ENCODE results near the gene ACTRT2. TPM values are rescaled to one million over a fixed set of nuclear protein-coding genes. Genes with fewer than 3 reads are reported as not detected.
A peak's percentile ranks its signal among the peaks of the same experiment; 100 is the strongest.

The ACTRT2 gene
- total and polyA plus RNA-seq, 5 donors, result not detected

DNA sequence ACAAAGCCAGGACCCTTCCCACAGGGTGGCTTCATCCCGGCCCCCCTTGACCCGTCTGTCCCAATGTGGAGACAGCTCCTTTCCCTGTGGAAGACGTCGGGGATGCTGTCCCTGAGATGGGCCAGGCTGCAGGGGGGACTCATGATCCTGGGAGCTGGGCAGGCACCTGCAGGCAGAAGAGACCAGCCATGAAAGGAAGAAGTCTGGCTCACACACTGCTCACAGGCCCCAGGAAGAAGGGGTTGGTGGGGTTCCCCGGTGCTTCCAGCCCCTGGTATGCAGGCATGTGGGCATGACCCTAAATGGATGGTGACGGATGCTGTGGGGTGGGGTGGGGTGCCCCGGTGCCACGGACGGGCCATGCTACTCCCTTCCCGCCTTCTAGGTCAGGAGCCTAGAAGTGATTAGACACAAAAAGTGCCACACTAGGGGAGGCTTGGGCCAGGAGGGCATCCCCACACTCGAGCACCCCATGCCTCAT lies 8.3 kb downstream of the ACTRT2 start:
- H3K4me3 ChIP-seq (ENCODE audit: low read length), result no peak overlapping the region
- WGBS, result 82% methylated on average over 11 of the region's 11 CpGs
- H3K9me3 ChIP-seq (ENCODE audit: control insufficient read depth, low read length), result no peaks in the 10 kb centered on the region
- H3K4me1 ChIP-seq (ENCODE audit: control insufficient read depth, insufficient read depth, low read length), result no peaks in the 10 kb centered on the region
- H3K27me3 ChIP-seq (ENCODE audit: control insufficient read depth, insufficient read depth), result no peaks in the 10 kb centered on the region
- ATAC-seq (no peak), DNase-seq (peak in 1 of 3 donors; percentile 5)
- H3K27ac ChIP-seq (ENCODE audit: low read length), result no peak overlapping the region
- intact Hi-C loops (cut with DNase I), result no loop called here

DNA sequence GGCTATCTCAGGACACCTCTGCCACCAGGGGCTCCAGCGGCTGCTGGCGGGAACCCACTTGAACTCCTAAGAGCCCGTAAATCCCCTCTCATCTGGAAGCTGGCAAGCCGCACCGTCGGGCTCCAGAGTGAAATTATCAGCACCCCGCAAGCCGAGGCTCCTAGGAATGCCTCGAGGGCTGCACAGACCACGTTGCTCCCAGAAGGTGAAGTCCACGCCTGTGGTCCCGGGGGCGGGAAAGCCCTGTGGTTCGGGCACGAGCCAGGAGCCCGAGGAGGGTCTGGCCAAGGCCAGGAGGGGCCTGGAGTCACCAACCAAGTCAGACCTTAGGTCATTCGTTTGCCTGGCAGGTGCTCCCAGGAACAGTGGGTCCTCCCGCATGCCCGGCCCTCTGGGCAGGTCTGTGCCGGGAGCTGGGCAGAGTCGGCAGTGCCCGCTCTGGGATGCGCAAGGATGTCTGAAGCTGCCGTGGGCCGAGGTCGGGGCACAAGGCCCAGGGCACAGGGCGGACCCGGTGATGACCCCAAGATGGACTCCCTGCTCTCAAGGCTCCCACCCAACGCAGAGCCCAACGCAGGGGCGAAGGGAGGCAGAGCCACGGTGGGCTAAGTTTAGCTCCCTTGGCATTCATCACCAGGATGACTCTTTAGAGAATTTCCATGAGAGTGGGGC lies 8.9 kb downstream of the ACTRT2 start:
- WGBS, result 87% methylated on average over 32 of the region's 32 CpGs
- no peak overlapping the region for H3K4me3 ChIP-seq (ENCODE audit: low read length)
- no peaks in the 10 kb centered on the region for H3K27me3 ChIP-seq (ENCODE audit: control insufficient read depth, insufficient read depth)
- no peaks in the 10 kb centered on the region for H3K9me3 ChIP-seq (ENCODE audit: control insufficient read depth, low read length)
- intact Hi-C loops (cut with DNase I), result no loop called here
- peak in 2 of 3 donors; percentile 9 to 31 for DNase-seq
- H3K4me1 ChIP-seq (ENCODE audit: control insufficient read depth, insufficient read depth, low read length), result no peaks in the 10 kb centered on the region
- no peak overlapping the region for H3K27ac ChIP-seq (ENCODE audit: low read length)
- no peak for ATAC-seq

DNA sequence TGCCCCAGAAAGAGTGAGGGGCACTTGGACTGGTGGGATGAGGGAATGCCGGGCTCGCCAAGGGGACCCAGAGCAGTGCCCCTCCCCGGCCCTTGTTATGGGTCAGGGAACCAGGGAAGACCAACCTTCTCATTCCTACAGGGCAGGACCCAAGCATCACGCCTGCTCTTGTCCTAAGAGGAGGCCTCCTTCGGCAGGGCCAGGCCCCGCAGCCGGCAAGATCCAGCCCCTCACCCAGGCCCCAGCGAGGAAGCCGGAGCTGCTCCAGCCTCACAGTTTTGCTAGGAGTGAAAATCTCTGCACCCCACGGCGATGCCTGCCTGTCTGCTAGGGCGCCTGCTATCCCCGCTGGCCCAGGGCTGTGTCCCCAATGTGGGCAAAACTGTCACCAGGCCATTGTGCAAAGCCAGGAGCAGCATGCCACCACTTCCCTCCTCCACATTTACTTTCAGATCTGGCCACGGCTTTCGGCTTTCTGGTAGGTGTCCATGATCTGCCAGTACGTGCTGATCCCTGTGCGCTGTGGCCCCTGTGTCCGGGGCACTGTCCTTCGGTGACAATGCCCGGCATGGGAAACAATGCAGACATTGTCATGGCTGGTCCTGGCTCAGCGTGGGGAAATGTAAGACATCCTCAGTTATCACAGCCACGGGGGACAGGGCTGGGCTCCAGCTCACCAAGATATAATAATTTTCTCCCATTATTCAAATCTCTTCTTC lies 9.6 kb downstream of the ACTRT2 start:
- peak in 1 of 3 donors; percentile 6 for DNase-seq
- H3K9me3 ChIP-seq (ENCODE audit: control insufficient read depth, low read length), result no peaks in the 10 kb centered on the region
- intact Hi-C loops (cut with DNase I), result no loop called here
- 77% methylated on average over 22 of the region's 22 CpGs for WGBS
- no peak overlapping the region for H3K27ac ChIP-seq (ENCODE audit: low read length)
- H3K4me3 ChIP-seq (ENCODE audit: low read length), result no peak overlapping the region
- no peak for ATAC-seq
- H3K4me1 ChIP-seq (ENCODE audit: control insufficient read depth, insufficient read depth, low read length), result no peaks in the 10 kb centered on the region
- H3K27me3 ChIP-seq (ENCODE audit: control insufficient read depth, insufficient read depth), result no peaks in the 10 kb centered on the region

DNA sequence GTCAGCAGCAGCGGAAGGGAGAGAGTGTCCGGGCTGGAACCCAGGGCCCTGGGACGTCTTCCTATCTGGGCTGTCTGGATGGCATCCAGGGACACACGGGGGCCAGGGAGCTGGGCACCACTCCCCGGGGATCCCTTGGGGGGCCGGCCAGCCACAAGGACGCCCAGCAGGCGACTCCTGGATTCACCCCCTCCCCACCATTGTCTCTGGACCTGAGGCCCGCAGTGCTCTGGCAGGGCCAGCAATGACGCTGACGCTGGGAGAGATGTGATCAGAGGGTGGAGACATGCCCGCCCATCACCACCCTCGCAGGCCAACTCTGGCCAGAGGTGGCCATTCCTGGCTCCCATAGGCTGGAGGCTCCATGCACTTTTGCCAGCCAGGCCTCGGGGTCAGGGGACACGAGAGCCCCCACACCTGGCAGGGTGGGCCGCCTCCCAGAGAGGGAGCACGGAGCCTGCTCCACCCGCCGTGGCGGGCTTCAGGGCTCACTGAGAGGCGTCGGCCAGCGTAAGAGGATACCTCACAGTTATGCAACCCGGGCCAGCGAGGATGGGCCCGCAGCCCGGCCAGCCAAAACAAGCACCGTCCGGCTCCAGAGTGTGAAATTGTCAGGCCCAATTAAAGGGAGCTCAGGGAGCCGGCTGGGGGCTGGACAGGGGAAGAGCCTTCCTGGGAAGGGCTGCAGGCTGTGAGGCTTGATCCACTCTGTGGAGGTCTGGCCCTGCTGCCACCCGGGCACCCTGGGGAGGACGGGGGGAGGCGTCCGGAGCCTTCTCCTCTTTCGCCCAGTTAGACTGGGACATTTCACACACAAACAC lies 10.3 kb downstream of the ACTRT2 start:
- Histone ChIP-seq H3K27ac (ENCODE audit: low read length) (no peak overlapping the region), H3K27me3 (ENCODE audit: control insufficient read depth, insufficient read depth) (no peaks in the 10 kb centered on the region), H3K9me3 (ENCODE audit: control insufficient read depth, low read length) (no peaks in the 10 kb centered on the region), H3K4me3 (ENCODE audit: low read length) (no peak overlapping the region), H3K4me1 (ENCODE audit: control insufficient read depth, insufficient read depth, low read length) (no peaks in the 10 kb centered on the region)
- 66% methylated on average over 35 of the region's 35 CpGs for WGBS
- ATAC-seq (peak in 1 of 2 donors; percentile 7), DNase-seq (peak in 2 of 3 donors; percentile 43 to 58)
- intact Hi-C loops (cut with DNase I), result no loop called here

DNA sequence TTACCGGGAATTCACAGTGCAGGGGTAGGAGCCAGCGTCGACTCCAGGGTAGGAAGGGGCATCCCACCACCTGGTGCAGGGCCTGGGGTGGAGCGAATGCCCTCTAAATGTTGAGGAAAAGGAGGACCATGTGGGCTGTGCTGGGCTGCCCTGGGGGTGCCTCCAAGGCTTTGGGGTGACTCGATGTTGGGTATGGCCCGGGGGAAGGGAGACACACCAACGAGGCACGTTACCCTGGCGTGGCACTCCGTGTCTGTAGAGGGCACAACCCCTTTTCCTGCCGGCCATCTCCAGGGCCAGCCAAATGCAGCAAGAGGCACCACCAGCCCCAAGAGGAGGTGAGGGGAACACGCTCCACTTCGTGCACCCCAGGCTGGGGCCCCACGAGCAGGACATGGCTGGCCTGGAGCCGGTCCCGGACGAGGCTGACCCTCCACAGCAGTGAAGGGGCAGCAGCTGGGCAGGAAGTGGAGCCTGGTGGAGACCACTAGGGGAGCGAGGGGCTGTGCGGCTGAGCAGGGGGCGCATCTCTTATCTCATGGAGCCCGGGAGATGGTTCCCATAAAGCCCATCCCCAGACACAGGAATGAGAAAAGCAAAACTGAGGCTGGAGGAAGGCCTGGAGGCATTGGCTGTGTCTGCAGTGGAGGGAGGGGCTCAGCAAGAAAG lies 11.2 kb downstream of the ACTRT2 start:
- 85% methylated on average over 21 of the region's 21 CpGs for WGBS
- H3K27me3 ChIP-seq (ENCODE audit: control insufficient read depth, insufficient read depth), result no peaks in the 10 kb centered on the region
- intact Hi-C loops (cut with DNase I), result no loop called here

GRCh38 chr1:3033040-3033789 lies 11.9 kb downstream of the ACTRT2 start:
- H3K9me3 ChIP-seq (ENCODE audit: control insufficient read depth, low read length), result no peaks in the 10 kb centered on the region
- no peaks in the 10 kb centered on the region for H3K4me1 ChIP-seq (ENCODE audit: control insufficient read depth, insufficient read depth, low read length)
- H3K27ac ChIP-seq (ENCODE audit: low read length), result no peak overlapping the region
- DNase-seq (peak in 1 of 3 donors; percentile 29), ATAC-seq (no peak)
- H3K27me3 ChIP-seq (ENCODE audit: control insufficient read depth, insufficient read depth), result no peaks in the 10 kb centered on the region
- intact Hi-C loops (cut with DNase I), result no loop called here
- WGBS, result 85% methylated on average over 25 of the region's 25 CpGs
- no peak overlapping the region for H3K4me3 ChIP-seq (ENCODE audit: low read length)

More for the DNA sequence above, 11.2 kb downstream of the ACTRT2 start:
- Histone ChIP-seq H3K27ac (ENCODE audit: low read length) (no peak overlapping the region), H3K4me1 (ENCODE audit: control insufficient read depth, insufficient read depth, low read length) (no peaks in the 10 kb centered on the region), H3K4me3 (ENCODE audit: low read length) (no peak overlapping the region), H3K9me3 (ENCODE audit: control insufficient read depth, low read length) (no peaks in the 10 kb centered on the region)
- DNase-seq, result peak in 1 of 3 donors; percentile 46
- no peak for ATAC-seq

DNA sequence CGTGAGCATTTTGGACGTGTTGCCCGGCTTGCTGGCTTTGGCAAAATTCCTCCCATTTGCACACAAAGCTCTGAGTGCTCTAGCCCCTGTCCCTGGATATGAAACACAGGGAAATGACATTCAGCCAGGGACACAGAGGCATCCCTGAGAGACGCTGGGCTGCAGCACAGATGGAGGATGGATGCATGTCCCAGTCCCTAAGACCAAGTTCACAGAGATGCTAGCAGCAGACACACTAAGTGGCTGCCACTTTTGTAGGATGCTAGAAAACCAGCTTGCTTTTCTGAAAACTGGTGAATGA lies 12.5 kb downstream of the ACTRT2 start:
- WGBS, result 68% methylated on average over 4 of the region's 4 CpGs
- Histone ChIP-seq H3K27me3 (ENCODE audit: control insufficient read depth, insufficient read depth) (no peaks in the 10 kb centered on the region), H3K9me3 (ENCODE audit: control insufficient read depth, low read length) (no peaks in the 10 kb centered on the region), H3K27ac (ENCODE audit: low read length) (no peak overlapping the region), H3K4me1 (ENCODE audit: control insufficient read depth, insufficient read depth, low read length) (no peaks in the 10 kb centered on the region), H3K4me3 (ENCODE audit: low read length) (no peak overlapping the region)
- intact Hi-C loops (cut with DNase I), result no loop called here
- no peak for DNase-seq
- ATAC-seq, result no peak

DNA sequence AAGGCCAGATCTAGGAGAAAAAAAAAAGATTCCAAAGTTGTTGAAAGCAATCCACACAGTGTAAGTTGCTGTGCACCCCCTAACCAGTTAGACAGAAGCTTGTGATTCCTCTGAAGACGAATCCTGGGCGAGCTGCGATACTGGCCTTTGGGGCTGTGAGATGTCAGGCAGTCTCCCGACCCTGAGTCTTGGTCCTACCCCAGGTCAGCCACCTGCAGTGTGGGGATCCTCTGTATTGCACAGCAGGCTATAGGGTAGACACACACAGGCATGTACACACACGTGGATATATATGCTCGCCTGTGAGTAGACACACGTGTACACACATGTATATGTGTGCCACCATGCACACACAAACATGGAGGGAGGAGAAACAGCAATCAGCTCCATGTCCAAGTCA lies 12.9 kb downstream of the ACTRT2 start:
- H3K4me3 ChIP-seq (ENCODE audit: low read length), result no peak overlapping the region
- intact Hi-C loops (cut with DNase I), result no loop called here
- DNase-seq (no peak), ATAC-seq (no peak)
- WGBS, result 88% methylated on average over 7 of the region's 7 CpGs
- no peak overlapping the region for H3K27ac ChIP-seq (ENCODE audit: low read length)
- H3K4me1 ChIP-seq (ENCODE audit: control insufficient read depth, insufficient read depth, low read length), result no peaks in the 10 kb centered on the region
- no peaks in the 10 kb centered on the region for H3K9me3 ChIP-seq (ENCODE audit: control insufficient read depth, low read length)
- H3K27me3 ChIP-seq (ENCODE audit: control insufficient read depth, insufficient read depth), result no peaks in the 10 kb centered on the region

- no peak overlapping the region for H3K4me3 ChIP-seq (ENCODE audit: low read length)
- ATAC-seq (peak in 1 of 2 donors; percentile 24), DNase-seq (peak in 2 of 3 donors; percentile 58 to 68)
- 74% methylated on average over 14 of the region's 14 CpGs for WGBS
- H3K4me1 ChIP-seq (ENCODE audit: control insufficient read depth, insufficient read depth, low read length), result no peaks in the 10 kb centered on the region
- H3K27ac ChIP-seq (ENCODE audit: low read length), result no peak overlapping the region
- intact Hi-C loops (cut with DNase I), result no loop called here
- H3K27me3 ChIP-seq (ENCODE audit: control insufficient read depth, insufficient read depth), result no peaks in the 10 kb centered on the region
- H3K9me3 ChIP-seq (ENCODE audit: control insufficient read depth, low read length), result no peaks in the 10 kb centered on the region
Measured at GRCh38 chr1:3034728-3035562, 13.7 kb downstream of the ACTRT2 start.

Data from right cardiac atrium (tissue), 5 donors.